ENCODE results near the gene C17orf58. TPM values are rescaled to one million over a fixed set of nuclear protein-coding genes. Genes with fewer than 3 reads are reported as not detected.
"Not testable (repeated sequence)": the region's sequence is repeated elsewhere in the genome, so short reads cannot be mapped to it uniquely, and the experiment has no call there.

C17orf58 gene
- 5.7 TPM for total RNA-seq

DNA sequence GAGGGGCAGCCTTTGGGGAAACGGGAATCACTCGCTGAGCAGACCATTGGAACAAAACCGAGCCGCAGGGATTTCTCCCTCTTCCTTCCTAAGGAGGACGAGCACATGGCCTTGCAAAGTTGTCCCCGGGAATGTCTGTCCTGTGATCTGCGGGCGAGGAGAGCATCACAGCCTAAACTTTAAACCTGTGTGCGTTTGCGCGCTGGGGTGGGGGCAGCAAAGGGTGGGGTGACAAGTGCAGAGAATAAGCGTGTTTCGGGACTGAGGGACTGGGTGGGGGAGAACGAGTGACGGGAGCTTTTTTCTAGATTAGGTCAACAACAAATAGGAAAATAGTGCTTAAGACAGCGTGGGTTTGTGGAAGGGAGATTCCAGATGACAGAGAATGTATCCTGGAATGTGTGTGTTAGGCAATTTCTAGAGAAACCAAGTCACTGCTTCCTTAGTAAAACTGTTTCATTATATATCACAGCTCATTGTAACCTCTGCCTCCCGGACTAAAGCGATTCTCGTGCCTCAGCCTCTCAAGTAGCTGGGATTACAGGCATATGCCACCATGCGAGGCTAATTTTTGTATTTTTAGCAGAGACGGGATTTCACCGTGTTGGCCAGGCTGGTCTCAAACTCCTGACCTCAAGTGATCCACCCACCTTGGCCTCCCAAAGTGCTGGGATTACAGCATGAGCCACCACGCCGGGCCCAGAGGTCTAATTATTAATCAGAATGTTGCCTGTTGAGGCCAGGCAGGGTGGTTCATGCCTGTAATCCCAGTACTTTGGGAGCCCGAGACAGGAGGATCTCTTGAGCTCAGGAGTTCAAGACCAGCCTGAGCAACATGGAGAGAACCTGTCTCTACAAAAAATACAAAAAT, at the start of gene C17orf58:
Gene C17orf58 (minus strand): TSS at position 169 of the 871 bp plus-strand sequence. CDS start 271 bp downstream, outside the sequence.
- DNase-seq (ENCODE audit: low read depth in 2 of 3, low spot score in 2 of 3), result not testable (repeated sequence)

DNA sequence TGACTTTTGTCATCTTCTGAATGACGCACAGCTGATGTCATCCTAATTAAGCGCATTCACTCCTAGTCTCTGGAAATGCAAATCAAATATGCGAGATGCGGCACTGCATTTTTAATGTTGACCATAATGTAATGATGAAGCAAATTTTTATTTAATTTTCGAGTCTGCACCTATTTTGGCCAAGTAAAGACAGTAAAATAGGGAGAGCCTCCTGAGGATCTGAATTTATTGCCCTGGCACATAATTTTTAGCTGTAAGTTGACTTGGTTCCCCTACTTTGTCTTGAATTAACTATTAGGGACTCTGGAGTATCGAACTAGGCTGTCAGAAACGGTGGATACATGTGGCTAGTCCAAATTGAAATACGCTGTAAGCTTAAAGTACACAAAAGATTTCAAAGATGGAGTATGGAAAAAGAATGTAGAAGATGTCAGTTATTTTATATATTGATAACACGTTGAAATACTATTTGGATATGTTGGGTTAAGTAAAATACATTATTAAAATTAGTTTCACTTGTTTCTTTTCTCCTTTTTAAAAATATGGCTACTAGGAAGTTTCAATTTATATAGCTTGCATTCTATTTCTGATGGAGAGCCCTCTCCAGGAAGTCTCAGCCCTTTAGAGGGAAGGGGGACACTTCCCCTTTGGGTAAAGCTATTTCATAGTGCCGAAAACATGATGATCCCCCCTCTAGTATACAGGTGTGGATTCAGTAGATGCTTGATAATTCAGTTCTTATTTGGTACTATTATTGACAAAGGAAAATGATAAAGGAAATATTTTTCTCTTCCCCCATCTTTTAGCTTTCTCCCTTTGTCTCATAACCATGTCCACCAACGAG, 40.3 kb upstream of the C17orf58 start:
- peak in 1 of 3 donors; percentile 16 for DNase-seq (ENCODE audit: low read depth in 2 of 3, low spot score in 2 of 3)

DNA sequence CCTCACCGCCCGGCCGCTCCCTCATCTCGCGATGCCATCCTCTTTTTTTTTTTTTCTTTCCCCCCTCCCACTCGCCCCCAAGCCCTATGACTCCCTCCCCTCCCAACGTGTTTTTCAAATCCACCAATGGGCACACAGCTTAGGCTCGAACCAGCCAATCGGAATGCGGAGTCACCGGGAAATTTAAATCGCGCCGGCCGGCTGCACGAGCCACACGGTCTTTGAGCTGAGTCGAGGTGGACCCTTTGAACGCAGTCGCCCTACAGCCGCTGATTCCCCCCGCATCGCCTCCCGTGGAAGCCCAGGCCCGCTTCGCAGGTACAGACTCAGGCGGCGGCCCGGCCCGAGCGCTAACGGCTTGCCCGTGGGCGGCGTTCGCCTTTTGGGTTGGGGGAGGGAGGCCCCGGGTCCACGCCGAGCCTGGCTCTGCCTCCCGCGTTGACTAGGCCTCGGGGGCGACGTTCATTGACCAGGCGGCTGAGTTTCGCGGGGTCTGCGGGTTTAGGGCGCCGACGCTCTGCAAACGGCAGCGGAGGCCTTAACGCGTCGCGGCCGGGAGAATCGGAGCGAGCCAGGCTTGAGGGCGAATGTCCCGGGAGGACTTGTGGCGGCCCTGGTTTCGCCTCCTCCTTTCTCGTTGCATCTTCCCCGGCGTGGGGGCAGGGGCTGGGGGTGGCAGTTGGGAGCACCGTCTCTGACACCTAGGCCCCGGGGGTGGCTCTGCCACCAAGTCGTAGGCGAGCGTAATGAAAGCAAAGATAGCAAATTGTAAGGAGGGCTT, 39.4 kb upstream of the C17orf58 start, which contains the start of gene KPNA2:
Gene KPNA2 (plus strand): TSS at position 213 of the 781 bp plus-strand sequence. CDS start 1,398 bp downstream, outside the sequence.
- DNase-seq (ENCODE audit: low read depth in 2 of 3, low spot score in 2 of 3), result peak; percentile 81 to 99 (median 98)

DNA sequence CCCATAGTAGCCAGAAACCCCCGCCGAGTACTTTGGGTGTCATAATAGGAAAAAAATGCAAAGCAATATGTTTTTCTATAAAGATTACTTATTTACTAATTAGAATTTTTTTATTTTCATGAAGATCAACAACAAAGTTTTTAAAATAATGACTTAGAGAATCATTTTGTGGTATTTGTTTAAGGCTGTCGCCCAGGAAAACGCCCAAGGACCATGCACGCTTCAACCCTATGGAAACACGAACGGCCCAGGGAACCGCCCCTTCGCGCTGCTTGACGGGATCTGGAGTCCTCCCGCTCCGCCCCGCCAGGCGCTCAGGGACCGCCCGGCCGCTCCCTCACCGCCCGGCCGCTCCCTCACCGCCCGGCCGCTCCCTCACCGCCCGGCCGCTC, 38.9 kb upstream of the C17orf58 start:
- no peak for DNase-seq (ENCODE audit: low read depth in 2 of 3, low spot score in 2 of 3)

DNA sequence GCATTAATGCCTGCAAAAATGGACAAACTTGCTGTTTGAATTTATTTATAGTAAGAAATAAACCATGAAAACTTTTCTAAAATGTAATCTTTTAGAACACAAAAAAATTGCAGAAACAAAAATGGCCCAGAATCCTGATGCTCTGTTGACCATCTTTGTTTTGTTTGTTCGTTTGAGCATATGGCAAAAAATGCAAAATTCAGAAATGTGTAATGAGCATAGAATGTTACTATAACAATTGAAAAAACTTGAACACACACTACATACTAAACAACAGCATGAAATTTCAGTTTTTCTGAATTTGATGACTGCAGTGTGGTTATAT, 38.1 kb upstream of the C17orf58 start:
- DNase-seq (ENCODE audit: low read depth in 2 of 3, low spot score in 2 of 3), result no peak

DNA sequence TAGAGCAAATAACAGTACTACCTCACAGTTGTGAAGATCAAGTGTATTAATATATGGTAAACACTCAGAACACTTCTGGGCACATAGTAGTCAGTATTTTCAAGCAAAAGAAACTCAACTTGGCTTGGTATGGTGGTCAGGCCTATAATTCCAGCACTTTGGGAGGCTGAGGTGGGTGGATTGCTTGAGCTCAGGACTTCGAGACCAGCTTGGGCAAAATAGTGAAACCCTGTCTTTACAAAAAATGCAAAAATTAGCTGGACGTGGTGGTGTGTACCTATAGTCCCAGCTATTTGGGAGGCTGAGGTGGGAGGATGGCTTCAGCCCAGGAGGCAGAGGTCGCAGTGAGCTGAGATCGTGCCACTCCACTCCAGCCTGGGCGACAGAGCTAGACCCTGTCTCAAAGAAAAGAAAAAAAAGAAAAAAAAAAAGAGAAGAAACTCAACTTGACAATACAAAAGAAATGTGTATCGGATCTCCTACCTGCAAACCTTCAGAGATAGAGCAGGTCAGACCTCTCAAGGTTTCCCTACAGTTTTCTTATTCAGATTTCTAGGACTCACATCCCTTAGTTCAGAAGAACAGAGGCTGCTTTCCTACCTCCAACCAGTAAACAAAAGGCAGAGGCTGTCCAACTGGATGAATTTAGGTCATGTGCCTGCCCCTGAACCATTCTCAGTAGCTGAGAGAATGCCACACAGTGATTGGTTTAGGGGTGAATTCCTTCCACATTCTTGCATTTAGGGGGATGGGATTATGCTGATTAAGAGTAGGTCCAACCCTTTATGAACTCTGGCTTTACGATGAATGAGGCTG, 37.6 kb upstream of the C17orf58 start:
- DNase-seq (ENCODE audit: low read depth in 2 of 3, low spot score in 2 of 3), result no peak

DNA sequence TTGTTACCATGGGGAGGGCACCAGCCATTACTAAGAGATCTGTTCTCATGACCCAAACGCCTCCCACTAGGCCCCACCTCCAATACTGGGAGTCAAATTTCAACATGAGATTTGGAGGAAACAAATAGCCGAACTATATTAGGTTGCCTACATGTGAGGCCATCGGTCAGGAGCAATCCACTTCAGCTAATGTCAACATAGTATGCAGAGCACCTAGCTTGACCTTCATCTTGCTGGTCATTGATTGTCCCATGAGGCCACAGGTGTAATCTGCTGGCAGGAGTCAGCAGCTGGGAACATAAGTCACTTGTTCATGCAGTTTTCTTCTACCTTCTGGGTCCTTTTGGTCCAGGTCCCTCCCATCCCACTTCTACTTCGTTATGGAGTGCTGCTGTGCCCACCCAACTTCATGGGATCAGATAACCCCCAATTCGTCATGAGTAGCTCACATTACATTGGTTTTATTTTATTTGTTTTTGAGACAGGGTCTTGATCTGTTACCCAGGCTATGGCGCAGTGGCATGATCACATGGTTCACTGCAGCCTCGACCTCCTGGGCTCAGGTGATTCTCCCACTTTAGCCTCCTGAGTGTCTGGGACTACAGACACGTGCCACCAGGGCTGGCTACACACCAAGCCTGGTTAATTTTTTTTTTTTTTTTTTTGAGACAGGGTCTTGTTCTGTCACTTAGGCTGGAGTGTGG, 33.4 kb upstream of the C17orf58 start:
- no peak for DNase-seq (ENCODE audit: low read depth in 2 of 3, low spot score in 2 of 3)

DNA sequence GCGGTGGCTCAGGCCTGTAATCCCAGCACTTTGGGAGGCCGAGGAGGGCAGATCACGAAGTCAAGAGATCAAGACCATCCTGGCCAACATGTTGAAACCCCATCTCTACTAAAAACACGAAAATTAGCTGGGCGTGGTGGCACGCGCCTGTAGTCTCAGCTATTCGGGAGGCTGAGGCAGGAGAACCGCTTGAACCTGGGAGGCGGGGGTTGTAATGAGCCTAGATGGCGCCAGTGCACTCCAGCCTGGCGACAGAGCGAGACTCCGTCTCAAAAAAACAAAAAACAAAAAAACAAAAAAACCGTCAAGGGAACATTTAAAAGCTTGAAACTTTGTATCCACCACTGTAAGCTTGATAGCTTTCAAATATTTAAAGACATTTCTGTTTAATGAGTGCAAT, 26.3 kb upstream of the C17orf58 start:
- DNase-seq (ENCODE audit: low read depth in 2 of 3, low spot score in 2 of 3), result not testable (repeated sequence)

DNA sequence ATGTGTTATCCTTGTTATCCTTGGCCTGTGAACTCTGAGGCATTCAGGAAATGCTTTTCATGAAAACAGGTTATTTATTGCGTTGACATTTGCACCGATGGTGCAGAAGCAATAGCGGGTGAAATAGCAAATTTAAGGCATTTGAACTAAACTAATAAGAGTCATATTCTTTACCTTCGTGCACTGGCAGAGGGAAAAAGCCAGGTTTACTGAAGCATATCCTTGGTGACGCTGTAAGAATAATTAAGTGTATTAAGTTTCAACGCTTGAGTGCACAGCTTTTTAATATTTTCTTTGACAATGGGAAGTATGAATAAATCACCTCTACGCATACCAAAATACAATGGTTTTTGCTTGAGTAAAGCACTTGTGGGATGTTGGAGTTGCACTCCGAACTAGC, 25.7 kb upstream of the C17orf58 start:
- no peak for DNase-seq (ENCODE audit: low read depth in 2 of 3, low spot score in 2 of 3)

DNA sequence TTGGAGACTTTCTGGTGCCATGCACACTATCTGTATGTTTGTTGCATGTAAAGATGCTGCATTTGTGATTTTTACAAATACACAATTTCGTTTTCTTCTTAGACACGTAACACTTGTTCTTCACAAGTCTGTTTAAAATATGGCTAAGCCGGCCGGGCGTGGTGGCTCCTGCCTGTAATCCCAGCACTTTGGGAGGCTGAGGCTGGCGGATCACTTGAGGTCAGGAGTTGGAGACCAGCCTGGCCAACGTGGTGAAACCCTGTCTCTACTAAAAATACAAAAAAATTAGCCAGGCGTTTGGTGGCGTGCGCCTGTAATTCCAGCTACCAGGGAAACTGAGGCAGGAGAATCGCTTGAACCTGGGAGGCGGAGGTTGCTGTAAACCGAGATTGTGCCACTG, 24.5 kb upstream of the C17orf58 start:
- DNase-seq (ENCODE audit: low read depth in 2 of 3, low spot score in 2 of 3), result not testable (repeated sequence)

DNA sequence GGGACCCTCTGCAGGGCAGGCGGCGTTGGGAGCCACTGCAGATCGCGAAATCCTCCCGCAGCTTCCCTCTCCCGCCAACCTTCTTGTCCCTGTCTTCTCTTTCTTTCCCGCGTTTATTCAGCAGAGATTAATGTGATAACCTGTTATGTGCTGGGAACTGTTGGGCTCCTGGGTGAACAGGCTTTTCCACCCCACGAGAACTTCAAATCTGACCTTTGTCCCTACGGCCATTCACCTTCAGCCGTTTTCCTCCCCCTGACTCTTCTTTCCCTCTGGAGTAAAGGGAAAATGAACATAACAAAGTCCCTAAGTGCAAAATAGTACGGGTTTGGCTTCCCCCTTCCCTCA, 24.1 kb upstream of the C17orf58 start:
- peak in 1 of 3 donors; percentile 19 for DNase-seq (ENCODE audit: low read depth in 2 of 3, low spot score in 2 of 3)

DNA sequence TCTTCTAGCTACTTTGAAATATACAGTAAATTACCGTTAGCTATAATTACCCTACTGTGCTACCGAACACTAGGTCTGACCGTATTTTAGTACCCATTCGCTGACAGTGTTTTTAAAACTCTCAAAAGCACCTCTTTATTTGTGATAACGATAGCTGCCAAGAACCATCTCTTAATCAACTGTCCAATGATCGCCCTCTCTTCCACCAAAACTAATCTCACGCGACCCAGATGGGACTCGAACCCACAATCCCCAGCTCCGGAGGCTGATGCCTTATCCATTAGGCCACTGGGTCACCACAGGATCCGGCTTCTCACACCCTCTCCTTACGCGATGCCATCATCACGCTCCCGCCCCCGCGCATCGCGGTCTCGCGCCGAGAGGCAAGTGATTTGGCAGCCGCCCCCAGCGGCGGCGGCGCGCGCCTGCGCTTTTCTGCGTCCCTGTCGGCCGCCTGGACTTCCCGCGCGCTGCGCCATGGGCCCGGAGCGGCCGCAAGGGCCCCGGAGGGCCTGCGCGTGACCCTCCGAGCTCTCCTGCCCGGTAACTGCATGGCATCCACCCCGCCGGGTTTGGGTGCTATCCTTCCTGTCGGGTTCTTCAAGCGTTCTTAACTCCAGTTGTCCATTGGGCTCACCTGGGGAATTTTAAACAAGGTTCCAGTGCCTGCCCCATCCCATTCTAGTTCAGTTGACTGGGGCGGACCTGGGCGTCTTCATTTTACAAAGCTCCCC, 23.6 kb upstream of the C17orf58 start:
- peak; percentile 92 to 98 (median 95) for DNase-seq (ENCODE audit: low read depth in 2 of 3, low spot score in 2 of 3)

DNA sequence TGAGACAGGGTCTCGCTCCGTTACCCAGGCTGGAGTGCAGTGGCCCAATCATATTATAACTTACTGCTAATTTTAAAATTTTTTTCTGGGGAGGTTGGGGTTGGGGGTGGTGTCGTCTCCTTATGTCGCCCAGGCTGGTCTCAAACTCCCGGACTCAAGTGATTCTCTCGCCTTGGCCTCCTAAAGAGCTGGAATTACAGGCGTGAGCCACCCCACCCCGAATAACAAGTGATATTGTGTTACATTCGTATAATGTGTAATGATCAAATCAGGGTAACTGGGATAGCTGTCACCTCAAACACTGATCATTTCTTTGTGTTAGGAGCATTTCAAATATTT, 23.0 kb upstream of the C17orf58 start:
- DNase-seq (ENCODE audit: low read depth in 2 of 3, low spot score in 2 of 3), result no peak

DNA sequence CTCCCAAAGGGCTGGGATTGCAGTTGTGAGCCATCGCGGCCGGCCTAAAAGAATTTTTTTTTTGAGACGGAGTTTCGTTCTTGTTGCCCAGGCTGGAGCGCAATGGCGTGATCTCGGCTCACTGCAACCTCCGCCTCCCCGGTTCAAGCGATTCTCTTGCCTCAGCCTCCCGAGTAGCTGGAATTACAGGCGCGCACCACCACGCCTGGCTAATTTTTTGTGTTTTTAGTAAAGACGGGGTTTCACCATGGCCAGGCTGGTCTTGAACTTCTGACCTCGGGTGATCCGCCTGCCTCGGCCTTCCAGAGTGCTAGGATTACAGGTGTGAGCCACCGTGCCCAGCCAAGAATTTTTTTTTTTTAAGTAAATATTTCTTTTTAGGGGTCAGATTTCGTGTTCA, 22.2 kb upstream of the C17orf58 start:
- DNase-seq (ENCODE audit: low read depth in 2 of 3, low spot score in 2 of 3), result not testable (repeated sequence)

DNA sequence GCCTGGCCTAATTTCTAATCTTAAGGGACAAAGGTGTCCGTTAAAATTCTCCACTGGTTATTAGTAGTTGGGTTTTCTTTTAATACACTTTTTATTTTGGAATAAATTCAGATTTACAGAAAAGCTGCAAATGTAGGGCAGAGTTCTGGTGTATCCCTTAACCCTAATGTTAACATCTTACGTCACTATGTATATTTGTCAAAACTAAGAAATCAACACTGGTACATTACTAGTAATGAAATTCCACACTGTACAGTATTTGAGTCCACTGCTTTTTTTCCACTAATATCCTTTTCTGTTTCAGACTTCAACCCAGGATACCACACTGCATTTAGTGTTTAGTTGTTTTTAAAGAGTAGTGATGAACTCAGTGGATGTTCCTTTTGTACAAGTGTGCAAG, 20.6 kb upstream of the C17orf58 start:
- no peak for DNase-seq (ENCODE audit: low read depth in 2 of 3, low spot score in 2 of 3)

DNA sequence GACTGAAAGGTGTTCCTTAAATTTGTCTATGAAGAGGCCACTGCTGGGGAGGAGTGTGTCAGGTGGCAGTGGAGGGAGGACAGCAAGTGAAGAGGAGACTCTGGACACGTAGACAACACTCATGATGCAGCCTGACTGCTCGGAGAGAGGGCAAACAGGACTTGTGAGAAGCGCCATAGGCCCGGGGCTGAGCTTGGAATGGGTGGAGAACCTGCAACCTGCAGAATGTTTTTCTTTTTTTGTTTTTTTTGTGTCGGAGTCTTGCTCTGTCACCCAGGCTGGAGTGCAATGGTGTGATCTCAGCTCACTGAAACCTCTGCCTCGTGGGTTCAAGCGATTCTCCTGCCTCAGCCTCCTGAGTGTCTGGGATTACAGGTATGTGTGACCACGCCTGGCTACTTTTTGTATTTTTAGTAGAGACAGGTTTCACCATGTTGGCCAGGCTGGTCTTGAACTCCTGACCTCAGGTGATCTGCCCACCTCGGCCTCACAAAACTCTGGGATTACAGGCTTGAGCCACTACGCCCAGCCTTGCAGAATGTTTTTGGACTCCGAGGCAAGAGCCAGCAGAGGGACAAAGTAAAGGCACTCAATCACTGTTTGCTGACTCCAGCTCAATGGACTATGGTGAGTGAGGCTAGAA, 18.9 kb upstream of the C17orf58 start:
- DNase-seq (ENCODE audit: low read depth in 2 of 3, low spot score in 2 of 3), result no peak

DNA sequence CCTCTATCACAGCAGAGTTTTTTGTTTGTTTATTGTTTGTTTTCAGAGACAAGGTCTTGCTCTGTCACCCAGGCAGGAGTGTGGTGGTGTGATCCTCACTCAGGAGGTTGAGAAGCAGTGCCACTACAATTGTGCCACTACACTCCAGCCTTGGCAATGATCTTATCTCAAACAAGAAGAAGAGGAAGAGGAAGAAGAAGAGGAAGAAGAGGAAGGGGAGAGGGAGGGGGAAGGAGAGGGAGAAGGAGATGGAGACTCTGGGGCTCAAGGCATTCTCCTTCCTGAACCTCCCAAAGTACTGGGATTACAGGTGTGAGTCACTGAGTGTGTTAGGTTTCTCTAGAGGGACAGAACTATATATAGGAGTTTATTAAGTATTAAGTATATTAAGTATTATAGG, 17.1 kb upstream of the C17orf58 start:
- no peak for DNase-seq (ENCODE audit: low read depth in 2 of 3, low spot score in 2 of 3)

DNA sequence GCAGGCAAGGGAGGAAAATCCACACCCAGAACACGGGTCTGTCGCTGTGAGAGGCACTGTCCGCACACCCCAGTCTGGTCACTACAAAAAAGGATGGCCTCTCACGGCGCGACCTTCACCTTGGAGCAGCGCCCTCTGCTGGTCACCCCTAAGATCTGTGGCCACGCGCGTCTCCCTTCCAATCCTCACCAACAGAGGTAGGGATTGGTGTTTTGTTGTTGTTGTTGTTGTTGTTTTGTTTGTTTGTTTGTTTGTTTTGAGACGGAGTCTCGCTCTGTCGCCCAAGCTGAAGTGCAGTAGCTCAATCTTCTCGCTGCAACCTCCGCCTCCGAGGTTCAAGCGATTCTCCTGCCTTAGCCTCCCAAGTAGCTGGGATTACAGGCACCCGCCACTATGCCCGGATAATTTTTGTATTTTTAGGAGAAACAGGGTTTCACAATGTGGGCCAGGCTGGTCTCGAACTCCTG, 15.0 kb upstream of the C17orf58 start:
- DNase-seq (ENCODE audit: low read depth in 2 of 3, low spot score in 2 of 3), result peak in 2 of 3 donors; percentile 49 to 59
